ENCODE measurements around the gene CCL13.

- TF ChIP-seq POLR2A (IDR thresholded peaks at IDR 0.05) (no peak), CTCF (IDR thresholded peaks at IDR 0.05) (no peak), POLR2AphosphoS5 (IDR thresholded peaks at IDR 0.05) (no peak), EP300 (IDR thresholded peaks at IDR 0.05) (no peak)
Measured at GRCh38 chr17:34367486-34368195, 11.4 kb downstream of the CCL13 start.
